ENCODE measurements around the gene A4GALT.

The A4GALT gene

DNA sequence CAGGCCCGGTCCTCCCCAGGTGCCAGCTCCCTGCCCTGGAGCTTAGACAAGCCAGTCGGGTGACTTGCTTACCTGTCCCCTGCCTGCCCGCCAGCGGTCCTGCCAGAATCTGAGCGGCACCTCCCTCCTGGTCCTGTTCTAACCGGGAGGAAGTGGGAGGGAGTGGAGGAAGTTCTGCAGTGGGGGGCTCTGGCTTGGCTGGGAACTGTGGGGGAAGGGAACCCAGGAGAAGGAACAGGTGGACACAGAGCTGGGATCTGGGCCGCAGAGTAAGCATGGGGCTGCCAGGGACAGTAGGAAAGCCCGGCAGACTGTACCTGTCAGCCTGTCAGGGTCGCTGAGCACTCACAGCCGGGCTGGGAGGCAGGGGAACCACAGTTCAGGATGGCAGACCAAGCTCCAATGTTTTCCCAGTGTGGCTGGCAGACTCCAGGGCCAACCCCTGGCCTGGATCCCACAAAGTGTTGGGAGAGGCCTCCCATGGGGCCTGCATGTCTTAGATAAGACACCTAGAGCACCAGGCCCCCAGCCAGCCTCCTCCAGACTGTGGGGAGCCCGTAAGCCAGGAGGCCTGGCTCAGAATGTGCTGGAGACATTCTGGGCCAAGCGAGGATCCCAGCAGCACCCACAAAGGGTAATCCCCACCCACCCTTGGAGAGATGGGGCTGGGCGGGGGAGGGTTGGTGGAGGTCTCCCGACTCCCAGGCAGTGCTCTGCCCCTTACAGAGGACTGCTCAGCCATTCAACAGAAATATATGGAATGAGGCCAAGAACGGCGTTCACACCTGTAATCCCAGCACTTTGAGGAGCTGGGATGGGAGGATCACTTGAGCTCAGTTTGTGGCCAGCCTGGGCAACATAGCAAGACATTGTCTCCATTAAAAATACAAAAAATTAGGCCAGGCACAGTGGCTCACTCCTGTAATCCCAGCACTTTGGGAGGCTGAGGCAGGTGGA lies 73.8 kb downstream of the A4GALT start:
- no peak for DNase-seq

DNA sequence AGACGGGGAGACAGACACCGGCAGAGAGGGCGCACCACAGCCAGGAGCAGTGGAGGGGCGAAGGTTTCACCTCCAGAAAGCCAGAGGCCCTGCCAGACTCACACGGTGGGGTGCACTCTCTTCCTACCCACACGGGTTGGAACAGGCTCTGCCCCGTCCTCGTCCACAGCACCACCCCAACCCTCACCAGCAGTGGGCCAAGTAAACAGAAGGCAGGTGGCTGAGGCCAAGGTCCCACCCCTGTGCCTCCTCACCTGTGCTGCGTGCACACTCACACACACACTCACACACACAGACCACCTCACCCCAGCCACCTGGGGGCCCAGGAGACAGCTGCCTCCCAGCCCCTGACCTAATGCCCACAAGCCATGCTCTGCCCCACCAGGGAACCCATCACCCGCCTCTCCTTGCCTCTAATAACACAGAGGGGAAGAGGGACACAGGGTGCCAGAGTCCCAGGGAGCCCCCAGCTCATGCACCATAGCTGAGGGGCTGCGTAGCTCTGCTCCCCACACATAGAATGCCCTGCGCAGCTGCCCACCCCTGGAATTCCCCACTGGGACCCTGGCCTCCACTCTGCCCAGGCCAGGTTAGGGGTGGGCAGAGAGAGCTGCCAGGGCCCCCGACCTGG lies 74.6 kb downstream of the A4GALT start:
- DNase-seq: no peak

DNA sequence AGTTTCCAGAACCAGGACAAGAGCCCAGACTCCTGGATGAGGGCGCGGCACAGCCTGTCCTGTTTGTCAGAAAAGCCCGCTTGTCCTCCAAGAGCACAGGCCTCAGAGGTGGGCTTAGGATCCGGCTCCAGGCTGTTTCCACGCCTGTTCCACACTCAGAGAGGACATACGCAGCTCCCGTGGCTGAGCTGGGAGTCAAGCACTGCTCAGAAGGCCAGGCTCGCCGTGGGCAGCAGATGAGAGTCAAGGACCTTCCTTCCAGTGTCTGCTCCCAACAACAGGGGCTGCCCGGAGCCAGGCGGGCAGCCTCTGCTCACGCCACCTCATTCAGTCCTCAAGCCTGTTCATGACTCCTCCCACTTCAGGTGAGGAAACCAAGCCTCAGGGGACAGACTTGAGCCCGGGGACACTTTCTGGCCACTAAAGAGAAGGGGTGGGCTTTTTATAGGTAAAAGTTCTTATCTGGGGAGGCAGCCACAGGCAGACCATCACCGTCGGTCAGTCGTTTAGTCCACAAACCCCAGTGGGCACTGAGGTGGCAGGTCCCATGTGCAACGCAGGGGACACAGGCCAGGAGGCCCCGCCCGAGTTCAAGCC lies 75.2 kb downstream of the A4GALT start:
- DNase-seq: no peak

DNA sequence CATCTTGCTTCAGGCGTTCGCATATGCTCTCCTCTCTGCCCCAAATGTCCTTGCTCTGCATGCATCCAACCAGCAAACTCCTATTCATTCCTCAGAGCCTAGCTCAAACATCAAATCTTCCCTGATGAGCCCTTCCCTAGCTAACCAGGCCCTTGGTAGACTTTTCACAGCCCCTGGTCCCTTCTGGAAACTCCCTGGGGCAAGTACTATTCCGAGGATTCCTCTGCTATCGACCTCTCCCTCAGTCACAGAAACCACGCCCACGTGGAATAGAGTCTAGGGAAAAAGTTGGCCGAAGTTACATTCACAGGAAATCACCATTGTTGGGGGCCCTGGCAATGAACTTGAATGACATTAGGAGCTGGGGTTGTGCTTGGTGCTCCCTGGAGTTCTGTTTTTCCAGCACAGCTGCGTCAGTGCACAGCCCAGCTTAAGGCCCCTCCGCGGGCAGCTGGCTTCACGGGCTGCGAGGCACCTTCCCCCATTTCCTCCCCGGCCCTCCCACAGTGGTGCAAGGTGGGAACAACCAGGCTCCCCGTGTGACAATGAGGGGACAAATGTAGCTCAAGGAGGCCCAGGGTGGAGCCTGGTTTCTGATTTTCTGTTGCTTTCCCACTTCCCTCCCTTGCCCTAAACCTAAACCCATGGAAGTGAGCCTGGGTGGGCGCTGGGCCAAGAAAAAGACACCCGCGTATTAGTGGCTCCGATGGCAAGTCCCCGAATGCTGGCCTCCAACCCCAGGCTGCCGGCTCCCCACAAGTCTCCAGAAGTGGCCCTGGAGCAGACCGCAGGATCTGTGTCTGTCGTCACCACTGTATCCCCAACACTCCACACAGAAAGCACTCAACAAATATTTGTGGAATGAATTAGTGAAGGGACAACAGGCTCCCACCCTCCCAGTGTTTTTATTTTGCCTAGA lies 76.0 kb downstream of the A4GALT start:
- DNase-seq: no peak

DNA sequence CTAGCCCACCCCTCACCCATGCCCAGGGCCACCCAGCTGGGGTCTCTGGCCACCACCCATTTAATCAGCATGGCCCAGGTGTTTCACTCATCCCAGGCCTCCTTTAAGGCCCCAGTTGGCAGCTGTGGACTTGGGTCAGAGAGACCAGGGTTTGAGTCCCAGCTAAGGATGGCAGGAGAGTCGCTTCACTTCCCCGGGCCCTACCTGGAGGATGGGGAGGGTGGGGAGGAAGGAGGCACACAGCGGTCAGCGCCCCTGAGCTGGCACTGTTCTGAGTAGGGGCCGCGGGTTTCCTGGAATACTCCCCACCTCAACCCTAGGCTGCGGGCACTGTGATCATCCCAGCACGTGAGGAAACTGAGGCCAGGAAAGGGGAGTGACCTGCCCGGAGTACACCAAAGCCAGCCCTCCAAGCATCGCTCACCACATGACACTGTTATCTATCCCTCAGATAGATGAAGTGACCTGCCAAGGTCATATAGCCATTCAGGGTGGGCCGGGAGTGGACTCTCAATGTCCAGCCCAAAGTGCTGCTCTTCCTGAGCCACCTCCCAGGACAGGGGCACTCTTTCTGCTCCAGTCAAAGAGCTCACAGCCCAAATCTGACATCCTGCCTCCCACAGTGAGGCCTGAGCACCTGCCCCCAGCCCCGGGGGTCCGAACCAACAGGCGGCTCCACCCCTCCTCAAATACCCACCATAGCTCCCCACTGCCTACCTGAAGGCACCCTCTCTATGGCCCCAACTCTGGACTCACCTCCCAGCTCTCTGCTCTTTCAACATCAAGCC lies 76.8 kb downstream of the A4GALT start:
- DNase-seq: no peak

DNA sequence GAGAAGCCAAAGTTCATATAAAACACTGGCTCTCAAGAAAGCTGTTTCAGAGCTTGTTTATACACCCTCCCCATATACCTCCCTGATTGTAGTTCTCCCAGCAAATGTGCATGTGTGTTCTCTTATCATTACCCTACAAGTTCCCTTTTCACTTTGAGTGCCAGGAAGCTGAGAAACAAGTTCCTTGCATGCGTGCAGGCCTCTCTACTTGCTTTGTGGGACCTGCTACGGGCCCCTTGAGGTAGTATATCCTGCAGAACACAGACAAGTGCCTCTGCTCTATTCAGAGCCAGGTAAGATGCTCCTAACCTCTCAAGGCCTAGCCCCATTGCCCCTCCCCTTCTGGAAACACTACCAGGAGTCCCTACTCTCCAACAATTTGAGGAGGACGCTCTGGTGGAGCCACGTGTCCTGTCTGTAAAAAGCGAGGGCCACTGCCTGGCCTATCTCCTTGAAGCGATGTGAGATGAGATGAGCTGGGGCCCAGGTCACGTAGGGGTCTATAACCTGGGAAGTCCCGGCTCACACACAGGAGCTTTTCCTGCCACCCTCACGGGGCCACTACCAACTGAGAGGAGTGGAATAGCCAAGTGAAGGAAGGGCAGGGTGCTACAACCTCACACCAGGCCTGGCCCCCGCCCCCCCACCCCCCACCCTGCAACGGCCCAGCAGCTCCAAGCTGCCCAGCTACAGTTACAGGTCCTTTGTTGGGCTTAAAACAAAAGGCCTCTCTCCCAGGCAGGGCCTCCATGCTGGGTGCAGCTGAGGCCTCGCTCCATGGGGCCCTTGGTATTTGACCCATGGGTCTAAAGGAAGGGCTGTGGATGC lies 77.7 kb downstream of the A4GALT start:
- no peak for DNase-seq
